OCI-LY3 (cell line): Measurements from ENCODE around the gene DRC3.

Experiments
- EZH2phosphoT487 ChIP-seq: fragments of 200-600 bp; shearing (Covaris generic); IDR thresholded peaks from 2 replicates; pipeline ENCODE4 v1.6.1; 2018; ENCODE audit warnings: antibody characterized with exemption, mixed run types, low read depth
- TF ChIP-seq, protein P1 (sequence below): fragments of 200-600, 300-600 bp; sonication (generic); IDR thresholded peaks from 2 replicates; pipeline ENCODE4 v1.5.1; 2014; ENCODE audit warnings: antibody characterized with exemption, low read length, low read depth

- TF ChIP-seq, protein P1, sequence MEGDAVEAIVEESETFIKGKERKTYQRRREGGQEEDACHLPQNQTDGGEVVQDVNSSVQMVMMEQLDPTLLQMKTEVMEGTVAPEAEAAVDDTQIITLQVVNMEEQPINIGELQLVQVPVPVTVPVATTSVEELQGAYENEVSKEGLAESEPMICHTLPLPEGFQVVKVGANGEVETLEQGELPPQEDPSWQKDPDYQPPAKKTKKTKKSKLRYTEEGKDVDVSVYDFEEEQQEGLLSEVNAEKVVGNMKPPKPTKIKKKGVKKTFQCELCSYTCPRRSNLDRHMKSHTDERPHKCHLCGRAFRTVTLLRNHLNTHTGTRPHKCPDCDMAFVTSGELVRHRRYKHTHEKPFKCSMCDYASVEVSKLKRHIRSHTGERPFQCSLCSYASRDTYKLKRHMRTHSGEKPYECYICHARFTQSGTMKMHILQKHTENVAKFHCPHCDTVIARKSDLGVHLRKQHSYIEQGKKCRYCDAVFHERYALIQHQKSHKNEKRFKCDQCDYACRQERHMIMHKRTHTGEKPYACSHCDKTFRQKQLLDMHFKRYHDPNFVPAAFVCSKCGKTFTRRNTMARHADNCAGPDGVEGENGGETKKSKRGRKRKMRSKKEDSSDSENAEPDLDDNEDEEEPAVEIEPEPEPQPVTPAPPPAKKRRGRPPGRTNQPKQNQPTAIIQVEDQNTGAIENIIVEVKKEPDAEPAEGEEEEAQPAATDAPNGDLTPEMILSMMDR, result no peak
- TF ChIP-seq EZH2phosphoT487, result no peak
Observed at GRCh38 chr17:18056214-18056613, 83.6 kb downstream of the DRC3 start.
